Measurements from ENCODE around the gene VWA1. TPM values are rescaled to one million over a fixed set of nuclear protein-coding genes. Genes with fewer than 3 reads are reported as not detected.
A peak's percentile ranks its signal among the peaks of the same experiment; 100 is the strongest.
"Not testable (repeated sequence)": the region's sequence is repeated elsewhere in the genome, so short reads cannot be mapped to it uniquely, and the experiment has no call there.

The VWA1 gene
- total RNA-seq, 1 donor from 2014 or later = 45.3 TPM

- no peak for DNase-seq
These were observed 1.8 kb downstream of the VWA1 start for GRCh38 chr1:1437033-1437903.

GRCh38 chr1:1437904-1438376 is 2.5 kb downstream of the VWA1 start:
- no peak for DNase-seq

DNA sequence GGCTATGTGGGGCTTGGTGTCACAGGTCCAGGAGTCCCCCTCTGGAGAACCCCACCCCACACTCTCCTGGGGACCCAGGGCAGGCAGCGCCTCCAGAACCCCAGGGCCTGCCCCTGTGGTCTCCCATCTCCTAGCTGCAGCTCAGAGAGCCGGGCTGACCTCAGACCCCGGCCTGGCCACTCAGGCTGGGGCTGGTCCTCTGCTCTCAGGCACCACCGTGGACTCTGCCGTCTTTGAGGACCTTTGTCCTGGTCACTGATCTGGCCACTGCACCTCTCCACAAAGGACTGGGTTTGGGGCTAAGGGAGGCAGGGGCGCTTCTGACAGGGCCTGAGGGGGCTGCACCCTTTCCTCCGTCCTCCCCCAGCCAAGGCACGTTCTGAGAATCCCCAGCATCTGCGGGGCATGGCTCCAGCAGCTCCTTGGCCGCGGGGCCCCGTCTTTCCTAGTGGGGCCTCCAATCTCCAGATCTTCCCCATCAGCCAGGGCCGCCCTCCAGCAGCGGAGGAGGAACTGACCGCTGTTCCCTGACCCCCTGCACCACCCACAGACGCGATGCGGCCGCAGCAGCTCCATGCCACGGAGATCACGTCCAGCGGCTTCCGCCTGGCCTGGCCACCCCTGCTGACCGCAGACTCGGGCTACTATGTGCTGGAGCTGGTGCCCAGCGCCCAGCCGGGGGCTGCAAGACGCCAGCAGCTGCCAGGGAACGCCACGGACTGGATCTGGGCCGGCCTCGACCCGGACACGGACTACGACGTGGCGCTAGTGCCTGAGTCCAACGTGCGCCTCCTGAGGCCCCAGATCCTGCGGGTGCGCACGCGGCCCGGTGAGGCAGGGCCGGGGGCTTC is 3.3 kb downstream of the VWA1 start:
- no peak for DNase-seq

GRCh38 chr1:1439546-1440261 is 4.2 kb downstream of the VWA1 start:
- no peak for DNase-seq

- DNase-seq = no peak
These were observed 4.9 kb downstream of the VWA1 start for GRCh38 chr1:1440262-1441001.

- DNase-seq = peak; percentile 70
These were observed 5.8 kb downstream of the VWA1 start for GRCh38 chr1:1441002-1441888.

DNA sequence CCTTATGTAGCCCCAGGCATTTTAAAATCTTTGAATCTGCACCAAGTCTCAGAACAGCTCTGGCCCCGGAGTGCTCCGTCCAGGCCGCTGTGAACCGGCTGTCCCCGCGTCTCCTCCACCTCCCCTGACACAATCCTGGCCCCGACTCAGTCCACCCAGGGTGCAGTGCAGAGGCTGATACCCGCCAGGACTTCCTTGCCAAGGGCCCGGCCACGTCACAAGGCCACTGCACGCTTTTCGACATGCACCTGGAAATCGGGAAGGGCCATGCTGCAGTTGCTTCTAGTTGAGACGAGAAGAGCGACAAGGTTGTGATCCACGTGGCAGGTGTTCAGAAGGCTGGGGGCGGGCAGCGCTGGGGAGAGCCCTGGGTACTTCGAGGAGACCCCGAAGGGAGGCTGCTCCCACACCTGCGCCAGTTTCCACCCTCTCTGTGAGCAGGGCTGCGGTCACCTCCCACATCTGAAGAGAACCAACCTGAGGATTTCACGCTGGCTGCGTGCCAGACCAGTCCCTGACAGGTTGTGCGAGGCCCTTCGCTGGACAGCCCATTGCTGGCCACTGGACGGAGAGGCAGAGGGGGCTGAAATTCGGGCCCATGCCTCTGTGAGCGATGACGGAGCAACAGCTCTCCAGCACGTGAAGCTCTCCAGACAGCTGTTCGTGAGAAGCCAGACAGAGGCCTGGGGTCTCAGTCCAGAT is 6.7 kb downstream of the VWA1 start:
- DNase-seq = no peak

DNA sequence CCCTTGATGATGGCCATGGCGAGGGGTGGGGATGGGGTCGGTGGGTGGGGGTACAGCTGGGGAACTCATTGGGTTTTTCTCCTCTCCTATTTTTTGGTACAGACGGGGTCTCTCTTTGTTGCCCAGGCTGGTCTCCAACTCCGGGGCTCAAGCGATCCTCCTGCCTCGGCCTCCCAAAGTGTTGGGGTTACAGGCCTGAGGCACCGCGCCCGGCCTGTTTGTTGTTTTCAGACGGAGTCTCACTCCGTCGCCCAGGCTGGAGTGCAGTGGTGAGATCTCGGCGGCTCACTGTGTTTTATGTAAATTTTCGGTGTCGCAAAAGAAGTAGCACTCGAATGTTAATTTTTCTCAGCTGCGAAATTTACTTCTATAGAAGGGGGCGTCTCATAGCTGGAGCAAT is 11.1 kb downstream of the VWA1 start:
- DNase-seq = not testable (repeated sequence)

DNA sequence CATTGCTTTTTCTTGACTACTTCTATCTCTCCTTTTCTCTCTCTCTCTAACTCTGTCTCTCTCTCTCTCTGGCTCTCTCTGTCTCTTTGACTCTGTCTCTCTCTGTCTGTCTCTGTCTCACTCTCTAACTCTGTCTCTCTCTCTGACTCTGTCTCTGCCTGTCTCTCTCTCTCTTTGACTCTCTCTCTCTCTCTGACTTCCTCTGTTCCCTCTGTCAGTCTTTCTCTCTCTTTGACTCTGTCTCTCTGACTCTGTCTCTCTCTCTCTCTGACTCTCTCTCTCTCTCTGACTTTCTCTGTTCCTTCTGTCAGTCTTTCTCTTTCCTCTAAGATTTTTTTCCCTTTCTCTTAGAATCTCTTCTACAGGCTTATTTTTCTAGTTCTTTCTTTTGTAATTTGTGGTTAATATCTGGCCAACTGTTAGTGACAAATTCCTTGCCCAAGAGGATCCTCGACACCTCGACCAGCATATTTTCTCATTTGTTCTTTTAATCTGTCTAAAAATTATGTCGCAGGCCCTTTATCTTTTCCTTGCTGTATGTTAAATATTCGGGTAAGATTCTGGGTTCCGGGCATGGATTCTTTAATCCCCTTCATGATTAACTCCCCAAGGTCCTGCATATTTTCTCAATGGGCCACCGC is 13.7 kb downstream of the VWA1 start, which contains the start of gene ATAD3C:
ATAD3C (plus strand) TSS at position 591 of the 641 bp plus-strand sequence. CDS start 995 bp downstream, outside the sequence.
- DNase-seq = no peak

DNA sequence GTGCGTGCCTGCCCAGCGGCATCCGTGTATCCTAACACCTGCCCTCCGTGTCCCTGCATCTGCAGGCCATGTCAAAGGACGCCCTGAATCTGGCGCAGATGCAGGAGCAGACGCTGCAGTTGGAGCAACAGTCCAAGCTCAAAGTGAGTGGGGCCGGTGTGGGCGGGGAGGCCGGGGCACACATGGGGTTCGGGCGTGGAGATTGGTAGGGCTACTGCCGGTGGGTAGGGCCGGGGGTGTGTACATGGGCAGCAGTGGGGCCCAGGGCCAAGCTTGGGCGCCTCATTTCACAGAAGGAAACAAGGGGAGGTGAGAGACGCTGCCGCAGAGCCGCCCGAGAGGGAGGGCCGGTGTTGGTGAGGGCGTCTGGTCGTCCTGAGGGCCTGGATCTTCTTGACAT is 15.1 kb downstream of the VWA1 start:
- DNase-seq = not testable (repeated sequence)

DNA sequence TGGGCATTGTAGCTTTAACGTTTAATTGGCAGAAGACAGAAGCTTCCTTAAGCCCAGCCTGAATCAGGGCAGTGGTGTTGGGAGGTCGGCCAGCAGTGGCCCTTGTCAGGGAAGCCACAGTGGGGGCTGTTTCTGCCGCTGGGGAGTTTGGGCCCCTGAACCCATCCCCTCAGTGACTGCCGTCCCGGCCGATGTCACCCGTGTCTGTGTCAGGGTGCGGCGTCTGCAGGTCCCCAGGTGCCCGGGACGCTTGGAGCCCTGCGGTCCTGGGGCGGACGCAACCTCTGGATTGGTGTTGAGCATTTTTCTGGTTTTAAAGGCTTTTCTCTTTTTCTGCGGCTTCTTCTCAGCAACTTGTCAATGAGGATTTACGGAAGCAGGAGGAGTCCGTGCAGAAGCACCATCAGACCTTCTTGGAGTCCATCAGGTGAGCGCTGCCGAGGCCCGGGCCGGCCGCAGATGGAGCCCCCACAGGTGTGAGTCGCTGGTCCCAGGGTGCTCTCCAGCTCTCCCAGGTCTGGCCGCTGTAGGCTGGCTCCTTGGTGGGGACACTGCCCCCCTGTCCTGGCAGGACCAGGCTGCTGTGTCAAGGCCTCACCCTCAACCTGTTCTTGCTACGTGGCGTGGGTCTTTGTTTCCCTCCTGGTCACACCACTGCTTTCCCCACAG is 16.3 kb downstream of the VWA1 start:
- DNase-seq = no peak

DNA sequence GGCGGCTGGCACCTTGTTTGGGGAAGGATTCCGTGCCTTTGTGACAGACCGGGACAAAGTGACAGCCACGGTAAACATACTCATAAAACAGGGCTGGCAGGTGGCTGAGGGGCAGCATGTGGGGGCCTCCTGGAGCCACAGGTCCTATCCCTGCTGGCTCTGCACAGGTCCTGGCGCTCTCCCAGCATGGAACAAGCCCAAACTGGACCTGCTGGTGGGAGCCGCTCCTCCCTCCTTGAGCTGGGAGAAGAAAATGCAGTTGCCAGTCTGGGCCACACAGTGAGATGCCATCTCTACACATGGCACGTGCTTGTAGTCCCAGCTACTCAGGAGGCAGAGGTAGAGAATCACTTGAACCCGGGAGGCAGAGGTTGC is 16.9 kb downstream of the VWA1 start:
- not testable (repeated sequence) for DNase-seq

GRCh38 chr1:1452882-1453281 is 17.4 kb downstream of the VWA1 start:
- DNase-seq = no peak

- DNase-seq = not testable (repeated sequence)
These were observed 19.0 kb downstream of the VWA1 start for GRCh38 chr1:1454286-1455056.

DNA sequence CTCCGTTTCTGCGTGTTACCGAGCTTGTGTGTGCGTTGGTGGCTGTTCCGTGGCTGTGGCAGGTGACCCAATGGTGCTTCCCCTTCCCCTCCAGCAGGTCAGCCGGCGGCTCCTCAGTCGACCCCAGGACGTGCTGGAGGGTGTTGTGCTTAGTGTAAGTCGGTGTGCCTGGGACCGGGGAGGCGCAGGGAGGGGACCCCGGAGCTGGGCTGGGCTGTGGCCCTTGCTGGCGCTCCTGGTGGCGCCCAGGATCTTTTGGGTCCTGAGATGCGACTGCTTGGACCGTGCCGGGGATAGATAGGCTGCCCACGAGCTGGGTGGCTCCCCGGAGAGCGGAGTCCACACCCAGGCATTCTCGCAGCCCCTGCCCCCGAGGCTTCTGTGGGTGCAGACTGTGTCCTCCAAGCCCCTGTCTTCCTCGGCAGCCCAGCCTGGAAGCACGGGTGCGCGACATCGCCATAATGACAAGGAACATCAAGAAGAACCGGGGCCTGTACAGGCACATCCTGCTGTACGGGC is 19.9 kb downstream of the VWA1 start:
- no peak for DNase-seq

- not testable (repeated sequence) for DNase-seq
These were observed 20.4 kb downstream of the VWA1 start for GRCh38 chr1:1455934-1456333.

GRCh38 chr1:1456683-1457255 is 21.3 kb downstream of the VWA1 start:
- not testable (repeated sequence) for DNase-seq

GRCh38 chr1:1459156-1459555 is 23.7 kb downstream of the VWA1 start:
- DNase-seq = not testable (repeated sequence)
